Measurements from ENCODE around the gene OBP2A. TPM values are rescaled to one million over a fixed set of nuclear protein-coding genes. Genes with fewer than 3 reads are reported as not detected.

Gene OBP2A
- polyA plus RNA-seq, 1 donor (not counting 4 experiments of a cell fraction or from before 2014, with no cell fraction given) = not detected

- TF ChIP-seq EZH2 (IDR thresholded peaks at IDR 0.05; ENCODE audit: low read length) (no peak), CTCF (optimal IDR thresholded peaks at IDR 0.05 in 1 of 3, IDR thresholded peaks at IDR 0.05 in 1 of 3, conservative IDR thresholded peaks at IDR 0.05 in 1 of 3; ENCODE audit: extremely low read depth in 1 of 3, insufficient read depth in 2 of 3, low read length in 3 of 3) (no peak)
- no peaks in the 10 kb centered on the region for H3K9me1 ChIP-seq (ENCODE audit: control insufficient read depth, extremely low read depth, insufficient read depth, low read length)
- no peak overlapping the region for H3K4me2 ChIP-seq (ENCODE audit: control insufficient read depth, extremely low read depth, insufficient read depth, low read depth, low read length)
- H2AFZ ChIP-seq (ENCODE audit: control insufficient read depth, low read length) = no peak overlapping the region
- dilution Hi-C loops (cut with MboI; ENCODE audit: extremely low pct_ligation_motif_present, low sequenced_read_pairs) = no loop called here
- H3K36me3 ChIP-seq (ENCODE audit: control insufficient read depth in 2 of 2, extremely low read depth in 1 of 2, insufficient read depth in 2 of 2, low read length in 2 of 2) = no peaks in the 10 kb centered on the region
- no peaks in the 10 kb centered on the region for H3K9me3 ChIP-seq (ENCODE audit: control insufficient read depth, low read depth, low read length)
- FAIRE-seq = no peak
- no peak for DNase-seq (ENCODE audit: low read depth, low spot score)
- no peak overlapping the region for H3K9ac ChIP-seq (ENCODE audit: control insufficient read depth, extremely low read depth, insufficient read depth, low read length)
- no peaks in the 10 kb centered on the region for H3K4me1 ChIP-seq (ENCODE audit: control insufficient read depth, extremely low read depth, insufficient read depth, low read length)
- H3K4me3 ChIP-seq (ENCODE audit: control insufficient read depth in 2 of 3, extremely low read depth in 1 of 3, insufficient read depth in 2 of 3, low read depth in 1 of 3, low read length in 3 of 3) = no peak overlapping the region
- no peaks in the 10 kb centered on the region for H4K20me1 ChIP-seq (ENCODE audit: control insufficient read depth, extremely low read depth, insufficient read depth, low read length)
- peaks cover 4% of the 10 kb centered on the region for H3K27me3 ChIP-seq (ENCODE audit: control insufficient read depth, extremely low read depth, insufficient read depth, low read length)
- no peaks in the 10 kb centered on the region for H3K79me2 ChIP-seq (ENCODE audit: control insufficient read depth, insufficient read depth, low read length)
- H3K27ac ChIP-seq (ENCODE audit: control insufficient read depth, insufficient read depth, low read length) = no peak overlapping the region
Measured at GRCh38 chr9:135524130-135524861, 21.6 kb upstream of the OBP2A start.

- no peaks in the 10 kb centered on the region for H3K9me1 ChIP-seq (ENCODE audit: control insufficient read depth, extremely low read depth, insufficient read depth, low read length)
- H3K9me3 ChIP-seq (ENCODE audit: control insufficient read depth, low read depth, low read length) = no peaks in the 10 kb centered on the region
- H2AFZ ChIP-seq (ENCODE audit: control insufficient read depth, low read length) = no peak overlapping the region
- dilution Hi-C loops (cut with MboI; ENCODE audit: extremely low pct_ligation_motif_present, low sequenced_read_pairs) = no loop called here
- no peak for TF ChIP-seq EZH2 (IDR thresholded peaks at IDR 0.05; ENCODE audit: low read length)
- no peak for TF ChIP-seq CTCF (optimal IDR thresholded peaks at IDR 0.05 in 1 of 3, IDR thresholded peaks at IDR 0.05 in 1 of 3, conservative IDR thresholded peaks at IDR 0.05 in 1 of 3; ENCODE audit: extremely low read depth in 1 of 3, insufficient read depth in 2 of 3, low read length in 3 of 3)
- no peak overlapping the region for H3K9ac ChIP-seq (ENCODE audit: control insufficient read depth, extremely low read depth, insufficient read depth, low read length)
- H3K27ac ChIP-seq (ENCODE audit: control insufficient read depth, insufficient read depth, low read length) = no peak overlapping the region
- DNase-seq (ENCODE audit: low read depth, low spot score) (no peak), FAIRE-seq (no peak)
- H3K4me1 ChIP-seq (ENCODE audit: control insufficient read depth, extremely low read depth, insufficient read depth, low read length) = no peaks in the 10 kb centered on the region
- no peaks in the 10 kb centered on the region for H3K79me2 ChIP-seq (ENCODE audit: control insufficient read depth, insufficient read depth, low read length)
- H3K27me3 ChIP-seq (ENCODE audit: control insufficient read depth, extremely low read depth, insufficient read depth, low read length) = peaks cover 4% of the 10 kb centered on the region
- no peak overlapping the region for H3K4me3 ChIP-seq (ENCODE audit: control insufficient read depth in 2 of 3, extremely low read depth in 1 of 3, insufficient read depth in 2 of 3, low read depth in 1 of 3, low read length in 3 of 3)
- no peaks in the 10 kb centered on the region for H3K36me3 ChIP-seq (ENCODE audit: control insufficient read depth in 2 of 2, extremely low read depth in 1 of 2, insufficient read depth in 2 of 2, low read length in 2 of 2)
- no peaks in the 10 kb centered on the region for H4K20me1 ChIP-seq (ENCODE audit: control insufficient read depth, extremely low read depth, insufficient read depth, low read length)
- no peak overlapping the region for H3K4me2 ChIP-seq (ENCODE audit: control insufficient read depth, extremely low read depth, insufficient read depth, low read depth, low read length)
Measured at GRCh38 chr9:135525241-135526088, 20.5 kb upstream of the OBP2A start.
